ENCODE data around the gene RNASE1. TPM values are rescaled to one million over a fixed set of nuclear protein-coding genes. Genes with fewer than 3 reads are reported as not detected.
"Not testable (repeated sequence)": the region's sequence is repeated elsewhere in the genome, so short reads cannot be mapped to it uniquely, and the experiment has no call there.

The RNASE1 gene
- total and polyA plus RNA-seq, 4 experiments from 2014 or later, result 4.9 to 5.3 TPM; not detected in 2

GRCh38 chr14:20820063-20820904 is 17.6 kb upstream of the RNASE1 start:
- no peaks in the 10 kb centered on the region for H3K4me1 Mint-ChIP-seq
- POLR2A ChIA-PET (ENCODE audit: partially characterized antibody), result no interaction called here

DNA sequence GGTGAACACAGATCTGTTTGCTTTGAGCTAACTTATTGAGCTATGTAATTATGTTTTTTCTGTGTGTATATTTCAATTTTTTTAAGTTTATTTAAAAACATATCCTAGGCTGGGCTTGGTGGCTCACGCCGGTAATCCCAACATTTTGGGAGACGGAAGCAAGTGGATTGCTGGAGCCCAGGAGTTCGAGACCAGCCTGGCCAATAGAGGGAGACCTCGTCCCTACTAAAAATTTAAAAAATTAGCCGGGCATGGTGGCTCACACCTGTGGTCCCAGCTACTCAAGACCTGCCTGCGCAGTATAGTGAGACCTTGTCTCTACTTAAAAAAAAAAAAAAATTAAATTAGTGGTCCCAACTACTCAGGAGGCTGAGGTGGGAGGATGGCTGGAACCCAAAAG is 16.2 kb upstream of the RNASE1 start:
- Mint-ChIP-seq H3K4me3 (no peak overlapping the region), H3K36me3 (no peaks in the 10 kb centered on the region), H3K27ac (no peak overlapping the region), H3K27me3 (peaks cover 9 to 11% of the 10 kb centered on the region in 2 donors), H3K9me3 (no peaks in the 10 kb centered on the region), H3K4me1 (no peaks in the 10 kb centered on the region)
- CTCF ChIA-PET (ENCODE audit: partially characterized antibody), result no interaction called here
- POLR2A ChIA-PET (ENCODE audit: partially characterized antibody), result no interaction called here
- DNase-seq, result no peak
- H3K27me3 ChIP-seq (ENCODE audit: insufficient read depth, low read length), result no peaks in the 10 kb centered on the region
- no peaks in the 10 kb centered on the region for H3K4me1 ChIP-seq (ENCODE audit: insufficient read depth, low read length)
- H3K4me3 ChIP-seq (ENCODE audit: low read length in 2 of 2), result no peak overlapping the region
- H3K36me3 ChIP-seq (ENCODE audit: insufficient read depth, low read length), result no peaks in the 10 kb centered on the region
- H3K9me3 ChIP-seq (ENCODE audit: control insufficient read depth in 1 of 2, low read length in 2 of 2), result no peaks in the 10 kb centered on the region
- H3K27ac ChIP-seq (ENCODE audit: low read depth, low read length), result no peak overlapping the region
- intact Hi-C loops (cut with micrococcal nuclease), result no loop called here

More at GRCh38 chr14:20820063-20820904, 17.6 kb upstream of the RNASE1 start:
- Histone ChIP-seq H3K36me3 (ENCODE audit: insufficient read depth, low read length) (no peaks in the 10 kb centered on the region), H3K27ac (ENCODE audit: low read depth, low read length) (no peak overlapping the region), H3K9me3 (ENCODE audit: control insufficient read depth in 1 of 2, low read length in 2 of 2) (no peaks in the 10 kb centered on the region), H3K4me3 (ENCODE audit: low read length in 2 of 2) (no peak overlapping the region), H3K4me1 (ENCODE audit: insufficient read depth, low read length) (no peaks in the 10 kb centered on the region), H3K27me3 (ENCODE audit: insufficient read depth, low read length) (no peaks in the 10 kb centered on the region)
- Mint-ChIP-seq H3K27ac (no peak overlapping the region), H3K27me3 (peaks cover 9 to 14% of the 10 kb centered on the region in 2 donors), H3K9me3 (no peaks in the 10 kb centered on the region), H3K4me3 (no peak overlapping the region), H3K36me3 (no peaks in the 10 kb centered on the region)
- intact Hi-C loops (cut with micrococcal nuclease), result no loop called here
- no peak for DNase-seq
- CTCF ChIA-PET (ENCODE audit: partially characterized antibody), result no interaction called here

GRCh38 chr14:20815946-20816345 is 13.3 kb upstream of the RNASE1 start:
- H3K27ac ChIP-seq (ENCODE audit: low read depth, low read length); H3K9me3 Mint-ChIP-seq; H3K36me3 ChIP-seq (ENCODE audit: insufficient read depth, low read length); H3K27me3 Mint-ChIP-seq; H3K4me3 Mint-ChIP-seq; H3K36me3 Mint-ChIP-seq; DNase-seq; H3K4me3 ChIP-seq (ENCODE audit: low read length in 2 of 2); H3K4me1 Mint-ChIP-seq; H3K4me1 ChIP-seq (ENCODE audit: insufficient read depth, low read length); CTCF ChIA-PET (ENCODE audit: partially characterized antibody); H3K27ac Mint-ChIP-seq; H3K9me3 ChIP-seq (ENCODE audit: control insufficient read depth in 1 of 2, low read length in 2 of 2); H3K27me3 ChIP-seq (ENCODE audit: insufficient read depth, low read length); intact Hi-C loops (cut with micrococcal nuclease): not testable (repeated sequence)
- POLR2A ChIA-PET (ENCODE audit: partially characterized antibody), result interaction anchor here (0.6 kb wide), 1 partner anchor 683 kb away, joined by 3 read pairs; no protein-coding TSS in a partner anchor

DNA sequence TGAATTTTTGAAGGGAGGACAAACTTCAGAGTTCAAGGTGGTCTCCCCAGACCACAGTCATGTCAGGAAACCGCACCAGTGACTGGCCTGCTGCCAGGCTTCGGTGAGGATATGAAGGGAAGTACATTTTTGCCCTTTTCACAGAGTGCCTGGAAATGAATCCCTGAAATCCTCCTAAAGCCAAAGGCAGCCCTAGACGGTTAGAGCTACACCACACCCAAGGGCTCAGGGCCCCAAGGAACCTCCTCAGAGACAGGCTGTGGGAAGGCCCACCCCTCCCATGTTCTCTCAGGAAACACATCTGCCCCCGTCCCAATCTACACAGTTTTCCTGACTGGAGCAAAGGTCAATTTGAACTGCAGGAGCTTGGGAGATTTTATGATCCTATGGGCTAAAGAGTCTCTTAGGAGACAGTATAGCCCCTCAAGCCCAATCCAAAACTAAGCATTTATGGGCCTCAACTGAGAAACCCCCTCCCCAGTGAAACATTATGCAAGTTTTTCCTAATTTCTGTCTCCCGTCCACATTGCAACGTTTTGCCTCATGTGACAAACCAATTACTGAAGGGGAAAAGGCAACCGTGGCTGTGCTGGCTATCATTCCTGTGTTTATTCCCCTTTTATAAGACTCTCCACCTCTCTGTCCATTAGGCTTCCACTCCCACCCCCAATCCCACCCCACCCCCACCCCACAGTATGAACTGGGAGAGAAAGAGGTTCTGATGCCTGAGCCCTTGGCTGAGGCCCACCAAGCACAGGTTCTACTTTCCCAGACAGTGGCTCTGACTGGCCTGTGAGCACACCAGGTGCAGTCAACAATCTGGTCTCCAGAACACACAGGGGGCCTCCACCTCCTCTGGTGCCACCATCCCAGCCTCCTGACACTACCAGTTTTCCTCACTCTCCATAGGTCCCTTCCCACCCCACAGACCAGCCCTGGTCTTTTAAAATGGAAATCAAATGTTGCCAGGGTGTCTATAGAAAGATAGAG is 9.6 kb upstream of the RNASE1 start:
- Mint-ChIP-seq H3K4me3 (no peak overlapping the region), H3K4me1 (no peaks in the 10 kb centered on the region), H3K27me3 (peaks cover 3 to 7% of the 10 kb centered on the region in 2 donors), H3K27ac (no peak overlapping the region), H3K36me3 (no peaks in the 10 kb centered on the region), H3K9me3 (no peaks in the 10 kb centered on the region)
- CTCF ChIA-PET (ENCODE audit: partially characterized antibody), result no interaction called here
- Histone ChIP-seq H3K27ac (ENCODE audit: low read depth, low read length) (no peak overlapping the region), H3K36me3 (ENCODE audit: insufficient read depth, low read length) (no peaks in the 10 kb centered on the region), H3K9me3 (ENCODE audit: control insufficient read depth in 1 of 2, low read length in 2 of 2) (no peaks in the 10 kb centered on the region), H3K4me1 (ENCODE audit: insufficient read depth, low read length) (no peaks in the 10 kb centered on the region), H3K27me3 (ENCODE audit: insufficient read depth, low read length) (no peaks in the 10 kb centered on the region), H3K4me3 (ENCODE audit: low read length in 2 of 2) (no peak overlapping the region)
- DNase-seq, result no peak
- intact Hi-C loops (cut with micrococcal nuclease), result no loop called here
- POLR2A ChIA-PET (ENCODE audit: partially characterized antibody), result no interaction called here

- H3K9me3 ChIP-seq (ENCODE audit: control insufficient read depth in 1 of 2, low read length in 2 of 2), result no peaks in the 10 kb centered on the region
- no peaks in the 10 kb centered on the region for H3K4me1 ChIP-seq (ENCODE audit: insufficient read depth, low read length)
- no peaks in the 10 kb centered on the region for H3K36me3 Mint-ChIP-seq
- H3K9me3 Mint-ChIP-seq, result no peaks in the 10 kb centered on the region
- no peak overlapping the region for H3K27ac Mint-ChIP-seq
- no peaks in the 10 kb centered on the region for H3K4me1 Mint-ChIP-seq
- DNase-seq, result no peak
- H3K4me3 ChIP-seq (ENCODE audit: low read length in 2 of 2), result no peak overlapping the region
- POLR2A ChIA-PET (ENCODE audit: partially characterized antibody), result no interaction called here
- H3K27me3 Mint-ChIP-seq, result peaks cover 5 to 15% of the 10 kb centered on the region in 2 donors
- H3K4me3 Mint-ChIP-seq, result no peak overlapping the region
- H3K27ac ChIP-seq (ENCODE audit: low read depth, low read length), result no peak overlapping the region
- CTCF ChIA-PET (ENCODE audit: partially characterized antibody), result interaction anchor here (1.5 kb wide), 1 partner anchor 52 kb away, joined by 4 read pairs; no protein-coding TSS in a partner anchor
- no peaks in the 10 kb centered on the region for H3K36me3 ChIP-seq (ENCODE audit: insufficient read depth, low read length)
- intact Hi-C loops (cut with micrococcal nuclease), result no loop called here
- H3K27me3 ChIP-seq (ENCODE audit: insufficient read depth, low read length), result no peaks in the 10 kb centered on the region
Measured at GRCh38 chr14:20809917-20810316, 7.3 kb upstream of the RNASE1 start.

DNA sequence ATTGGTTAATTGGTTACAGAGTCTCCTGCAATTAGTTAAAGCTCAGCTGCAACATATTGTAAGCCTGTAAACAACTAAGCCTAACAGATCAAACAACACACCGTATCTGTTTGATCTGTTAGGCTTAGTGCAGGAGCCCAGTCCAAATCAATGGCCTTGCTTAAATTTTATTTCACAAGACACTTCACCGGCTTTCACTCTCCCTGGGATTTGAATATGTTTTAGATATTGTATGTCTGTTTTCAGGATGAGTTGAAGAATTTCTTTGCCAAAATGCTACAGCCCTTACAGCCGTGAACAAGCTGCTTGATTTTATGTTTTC is 5.5 kb upstream of the RNASE1 start:
- no peak for DNase-seq
- H3K36me3 Mint-ChIP-seq, result no peaks in the 10 kb centered on the region
- H3K9me3 ChIP-seq (ENCODE audit: control insufficient read depth in 1 of 2, low read length in 2 of 2), result no peaks in the 10 kb centered on the region
- no peak overlapping the region for H3K27ac Mint-ChIP-seq
- no peak overlapping the region for H3K27ac ChIP-seq (ENCODE audit: low read depth, low read length)
- H3K27me3 ChIP-seq (ENCODE audit: insufficient read depth, low read length), result no peaks in the 10 kb centered on the region
- no peak overlapping the region for H3K4me3 ChIP-seq (ENCODE audit: low read length in 2 of 2)
- H3K4me1 ChIP-seq (ENCODE audit: insufficient read depth, low read length), result no peaks in the 10 kb centered on the region
- intact Hi-C loops (cut with micrococcal nuclease), result no loop called here
- POLR2A ChIA-PET (ENCODE audit: partially characterized antibody), result no interaction called here
- H3K36me3 ChIP-seq (ENCODE audit: insufficient read depth, low read length), result no peaks in the 10 kb centered on the region
- no peak overlapping the region for H3K4me3 Mint-ChIP-seq
- no peaks in the 10 kb centered on the region for H3K9me3 Mint-ChIP-seq
- CTCF ChIA-PET (ENCODE audit: partially characterized antibody), result no interaction called here
- H3K27me3 Mint-ChIP-seq, result peaks cover 5 to 15% of the 10 kb centered on the region in 2 donors
- no peaks in the 10 kb centered on the region for H3K4me1 Mint-ChIP-seq

DNA sequence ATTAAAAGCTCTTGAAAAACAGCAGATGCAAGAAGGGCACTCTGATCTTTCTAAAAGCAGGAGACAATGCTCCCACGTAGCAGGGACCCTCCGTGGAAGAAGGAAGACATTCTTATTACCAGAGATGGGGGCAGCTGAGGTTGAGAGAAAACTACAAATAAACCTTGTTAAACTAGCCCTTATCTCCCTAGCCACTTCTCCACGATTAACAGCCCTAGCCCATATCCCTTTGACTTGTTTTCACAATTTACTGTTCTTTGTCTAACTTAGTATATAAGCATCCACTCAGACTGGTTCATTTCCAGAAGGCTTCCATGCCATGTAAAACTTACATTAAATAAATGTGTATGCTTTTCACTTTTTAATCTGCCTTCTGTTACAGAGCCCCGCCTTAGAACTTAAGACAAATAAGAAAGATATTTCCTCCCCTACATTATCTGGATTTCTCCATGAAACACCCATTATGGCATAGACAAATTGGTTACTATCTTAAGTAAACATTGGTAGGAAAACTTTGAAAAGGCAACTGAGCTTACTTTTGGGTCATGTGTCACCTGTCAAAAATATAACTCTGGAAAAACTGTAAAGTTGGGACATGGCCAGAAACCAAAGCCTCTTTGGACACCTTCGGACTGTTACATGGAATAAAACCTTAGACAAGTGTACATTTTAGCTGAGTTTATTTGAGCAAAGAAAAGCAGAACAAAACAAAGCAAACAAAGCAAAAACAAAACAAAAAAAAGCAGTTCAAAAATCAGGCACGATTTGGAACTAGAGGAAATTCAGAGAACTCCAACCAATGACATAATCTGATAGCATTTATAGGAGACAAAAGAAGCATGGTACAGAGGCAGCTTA is 4.9 kb upstream of the RNASE1 start:
- no peaks in the 10 kb centered on the region for H3K27me3 ChIP-seq (ENCODE audit: insufficient read depth, low read length)
- H3K9me3 Mint-ChIP-seq, result no peaks in the 10 kb centered on the region
- H3K36me3 ChIP-seq (ENCODE audit: insufficient read depth, low read length), result no peaks in the 10 kb centered on the region
- H3K4me3 Mint-ChIP-seq, result no peak overlapping the region
- H3K27ac ChIP-seq (ENCODE audit: low read depth, low read length), result no peak overlapping the region
- H3K9me3 ChIP-seq (ENCODE audit: control insufficient read depth in 1 of 2, low read length in 2 of 2), result no peaks in the 10 kb centered on the region
- ChIA-PET POLR2A (ENCODE audit: partially characterized antibody) (no interaction called here), CTCF (ENCODE audit: partially characterized antibody) (no interaction called here)
- peaks cover 5 to 15% of the 10 kb centered on the region in 2 donors for H3K27me3 Mint-ChIP-seq
- no peaks in the 10 kb centered on the region for H3K4me1 ChIP-seq (ENCODE audit: insufficient read depth, low read length)
- H3K36me3 Mint-ChIP-seq, result no peaks in the 10 kb centered on the region
- DNase-seq, result no peak
- H3K4me1 Mint-ChIP-seq, result no peaks in the 10 kb centered on the region
- intact Hi-C loops (cut with micrococcal nuclease), result no loop called here
- H3K4me3 ChIP-seq (ENCODE audit: low read length in 2 of 2), result no peak overlapping the region
- peak overlapping the region in 1 of 7 donors; percentile 25 for H3K27ac Mint-ChIP-seq

Measured in CD4-positive, alpha-beta memory T cell (primary cell).